ENCODE measurements around the gene DIAPH1.

DNA sequence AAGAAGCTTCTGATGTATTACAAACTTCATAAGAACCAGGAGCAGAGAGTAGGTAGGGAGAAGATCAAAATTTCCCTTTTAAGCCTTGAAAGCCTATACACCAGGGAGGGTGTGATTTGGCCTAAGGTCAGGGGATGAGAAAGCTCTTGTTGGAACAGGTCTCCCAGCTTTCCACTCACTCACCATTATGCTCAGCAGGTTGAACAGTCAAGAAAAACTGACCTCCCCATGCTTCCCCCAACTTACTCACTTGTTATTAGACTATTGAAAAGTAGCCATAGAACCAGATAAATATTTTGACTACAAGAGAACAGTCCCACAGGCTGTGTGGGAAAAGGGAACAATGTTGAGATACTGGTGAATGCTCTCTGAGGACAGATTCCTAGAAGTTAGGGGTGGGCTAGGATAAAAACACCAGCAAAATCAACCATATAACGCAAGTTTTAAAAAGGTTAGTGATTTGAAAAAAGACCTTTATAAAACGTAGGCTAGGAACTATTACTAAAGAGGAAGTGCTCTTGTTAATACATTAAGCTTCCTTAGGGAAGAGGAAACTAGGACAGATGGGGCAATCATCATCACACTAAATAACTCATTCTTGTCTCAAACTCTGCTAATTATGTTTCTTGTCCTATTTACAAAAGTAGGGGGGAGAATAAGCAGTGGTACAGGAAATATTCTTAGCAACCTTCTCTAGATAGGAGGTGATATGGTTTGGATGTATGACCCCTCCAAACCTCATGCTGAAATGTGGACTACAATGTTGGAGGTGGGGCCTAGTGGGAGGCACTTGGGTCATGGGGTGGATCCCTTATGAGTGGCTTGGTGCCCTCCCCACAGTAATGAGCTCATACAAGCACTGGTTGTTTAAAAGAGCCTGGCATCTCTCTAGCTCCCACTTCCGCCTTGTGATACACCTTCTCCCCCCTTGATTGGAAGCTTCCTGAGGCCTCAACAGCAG, 98.9 kb downstream of the DIAPH1 start:
- TF ChIP-seq, protein P1, sequence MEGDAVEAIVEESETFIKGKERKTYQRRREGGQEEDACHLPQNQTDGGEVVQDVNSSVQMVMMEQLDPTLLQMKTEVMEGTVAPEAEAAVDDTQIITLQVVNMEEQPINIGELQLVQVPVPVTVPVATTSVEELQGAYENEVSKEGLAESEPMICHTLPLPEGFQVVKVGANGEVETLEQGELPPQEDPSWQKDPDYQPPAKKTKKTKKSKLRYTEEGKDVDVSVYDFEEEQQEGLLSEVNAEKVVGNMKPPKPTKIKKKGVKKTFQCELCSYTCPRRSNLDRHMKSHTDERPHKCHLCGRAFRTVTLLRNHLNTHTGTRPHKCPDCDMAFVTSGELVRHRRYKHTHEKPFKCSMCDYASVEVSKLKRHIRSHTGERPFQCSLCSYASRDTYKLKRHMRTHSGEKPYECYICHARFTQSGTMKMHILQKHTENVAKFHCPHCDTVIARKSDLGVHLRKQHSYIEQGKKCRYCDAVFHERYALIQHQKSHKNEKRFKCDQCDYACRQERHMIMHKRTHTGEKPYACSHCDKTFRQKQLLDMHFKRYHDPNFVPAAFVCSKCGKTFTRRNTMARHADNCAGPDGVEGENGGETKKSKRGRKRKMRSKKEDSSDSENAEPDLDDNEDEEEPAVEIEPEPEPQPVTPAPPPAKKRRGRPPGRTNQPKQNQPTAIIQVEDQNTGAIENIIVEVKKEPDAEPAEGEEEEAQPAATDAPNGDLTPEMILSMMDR (conservative IDR thresholded peaks at IDR 0.05 in 1 of 2, IDR thresholded peaks at IDR 0.05 in 1 of 2; ENCODE audit: extremely low read depth in 1 of 2, insufficient read depth in 1 of 2, low read depth in 1 of 2, low read length in 2 of 2): no peak
- no peak for TF ChIP-seq EZH2 (IDR thresholded peaks at IDR 0.05; ENCODE audit: borderline replicate concordance, low read length)

Measured in mammary epithelial cell (primary cell).